ENCODE data around the gene EHMT1. TPM values are rescaled to one million over a fixed set of nuclear protein-coding genes. Genes with fewer than 3 reads are reported as not detected.

EHMT1 gene
- total RNA-seq, 1 donor = 46.3 TPM

DNA sequence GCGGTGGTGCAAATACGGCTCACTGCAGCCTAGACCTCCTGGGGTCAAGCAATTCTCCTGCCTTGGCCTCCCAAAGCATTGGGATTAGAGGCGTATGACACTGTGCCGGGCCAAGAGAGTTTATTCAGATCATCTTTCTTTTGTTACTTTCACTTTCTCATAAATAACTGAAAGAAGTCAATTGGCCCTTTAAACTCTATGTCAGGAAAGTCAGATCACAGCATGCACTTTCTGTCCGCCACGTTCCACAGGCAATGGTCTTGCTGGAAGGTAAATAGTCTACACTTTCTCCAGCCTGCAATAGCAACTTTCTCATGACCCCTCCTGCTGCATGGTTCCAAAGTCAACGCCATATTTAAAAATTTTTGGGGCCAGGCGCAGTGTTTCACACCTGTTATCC lies 19.9 kb upstream of the EHMT1 start:
- no peak overlapping the region for H3K27ac ChIP-seq (ENCODE audit: low read depth, low read length)
- H3K9me3 ChIP-seq (ENCODE audit: low read depth, low read length) = no peaks in the 10 kb centered on the region
- H2AFZ ChIP-seq (ENCODE audit: low read length) = no peak overlapping the region
- H3K27me3 ChIP-seq (ENCODE audit: insufficient read depth, low read length) = peaks cover 7% of the 10 kb centered on the region
- TF ChIP-seq, protein P1, sequence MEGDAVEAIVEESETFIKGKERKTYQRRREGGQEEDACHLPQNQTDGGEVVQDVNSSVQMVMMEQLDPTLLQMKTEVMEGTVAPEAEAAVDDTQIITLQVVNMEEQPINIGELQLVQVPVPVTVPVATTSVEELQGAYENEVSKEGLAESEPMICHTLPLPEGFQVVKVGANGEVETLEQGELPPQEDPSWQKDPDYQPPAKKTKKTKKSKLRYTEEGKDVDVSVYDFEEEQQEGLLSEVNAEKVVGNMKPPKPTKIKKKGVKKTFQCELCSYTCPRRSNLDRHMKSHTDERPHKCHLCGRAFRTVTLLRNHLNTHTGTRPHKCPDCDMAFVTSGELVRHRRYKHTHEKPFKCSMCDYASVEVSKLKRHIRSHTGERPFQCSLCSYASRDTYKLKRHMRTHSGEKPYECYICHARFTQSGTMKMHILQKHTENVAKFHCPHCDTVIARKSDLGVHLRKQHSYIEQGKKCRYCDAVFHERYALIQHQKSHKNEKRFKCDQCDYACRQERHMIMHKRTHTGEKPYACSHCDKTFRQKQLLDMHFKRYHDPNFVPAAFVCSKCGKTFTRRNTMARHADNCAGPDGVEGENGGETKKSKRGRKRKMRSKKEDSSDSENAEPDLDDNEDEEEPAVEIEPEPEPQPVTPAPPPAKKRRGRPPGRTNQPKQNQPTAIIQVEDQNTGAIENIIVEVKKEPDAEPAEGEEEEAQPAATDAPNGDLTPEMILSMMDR (IDR thresholded peaks at IDR 0.05; ENCODE audit: extremely low read depth, low read depth, low read length) = no peak
- no peaks in the 10 kb centered on the region for H4K20me1 ChIP-seq (ENCODE audit: insufficient read depth, low read length)
- H3K4me1 ChIP-seq (ENCODE audit: insufficient read depth, low read length) = no peaks in the 10 kb centered on the region
- peak overlapping the region; percentile 10 for H3K4me2 ChIP-seq (ENCODE audit: insufficient read depth, low read length)
- peak; percentile 31 for DNase-seq (ENCODE audit: insufficient read length, low spot score, missing footprints)
- H3K4me3 ChIP-seq (ENCODE audit: insufficient read depth, low read length) = no peak overlapping the region
- H3K36me3 ChIP-seq (ENCODE audit: insufficient read depth, low read length) = no peaks in the 10 kb centered on the region
- no peaks in the 10 kb centered on the region for H3K79me2 ChIP-seq (ENCODE audit: insufficient read depth, low read length)

DNA sequence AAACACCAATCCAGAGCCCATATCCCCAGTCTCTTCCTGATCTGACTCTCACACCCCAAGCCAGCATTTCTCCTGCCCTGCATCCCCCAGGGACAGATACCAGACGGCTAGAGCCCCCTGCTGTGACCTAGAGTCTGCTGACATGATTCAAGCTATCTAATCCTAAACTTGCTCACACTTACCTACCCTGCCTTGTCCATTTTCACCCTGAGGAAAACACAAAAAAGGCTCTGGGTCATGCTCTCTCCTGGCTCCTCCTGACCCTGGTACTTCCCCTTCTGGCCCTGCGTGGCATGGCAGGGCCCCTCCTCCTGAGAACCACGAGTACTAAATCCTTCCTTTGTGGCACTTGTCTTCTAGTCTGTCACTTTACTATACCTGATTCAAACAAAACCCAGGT lies 16.1 kb upstream of the EHMT1 start:
- peaks cover 9% of the 10 kb centered on the region for H3K79me2 ChIP-seq (ENCODE audit: insufficient read depth, low read length)
- H2AFZ ChIP-seq (ENCODE audit: low read length) = no peak overlapping the region
- peaks cover 7% of the 10 kb centered on the region for H4K20me1 ChIP-seq (ENCODE audit: insufficient read depth, low read length)
- peaks cover 9% of the 10 kb centered on the region for H3K4me1 ChIP-seq (ENCODE audit: insufficient read depth, low read length)
- no peak overlapping the region for H3K4me3 ChIP-seq (ENCODE audit: insufficient read depth, low read length)
- TF ChIP-seq, protein P1 (IDR thresholded peaks at IDR 0.05; ENCODE audit: extremely low read depth, low read depth, low read length) = no peak
- no peaks in the 10 kb centered on the region for H3K36me3 ChIP-seq (ENCODE audit: insufficient read depth, low read length)
- peak; percentile 54 for DNase-seq (ENCODE audit: insufficient read length, low spot score, missing footprints)
- no peaks in the 10 kb centered on the region for H3K9me3 ChIP-seq (ENCODE audit: low read depth, low read length)
- H3K4me2 ChIP-seq (ENCODE audit: insufficient read depth, low read length) = no peak overlapping the region
- no peak overlapping the region for H3K27ac ChIP-seq (ENCODE audit: low read depth, low read length)
- H3K27me3 ChIP-seq (ENCODE audit: insufficient read depth, low read length) = peaks cover 10% of the 10 kb centered on the region

DNA sequence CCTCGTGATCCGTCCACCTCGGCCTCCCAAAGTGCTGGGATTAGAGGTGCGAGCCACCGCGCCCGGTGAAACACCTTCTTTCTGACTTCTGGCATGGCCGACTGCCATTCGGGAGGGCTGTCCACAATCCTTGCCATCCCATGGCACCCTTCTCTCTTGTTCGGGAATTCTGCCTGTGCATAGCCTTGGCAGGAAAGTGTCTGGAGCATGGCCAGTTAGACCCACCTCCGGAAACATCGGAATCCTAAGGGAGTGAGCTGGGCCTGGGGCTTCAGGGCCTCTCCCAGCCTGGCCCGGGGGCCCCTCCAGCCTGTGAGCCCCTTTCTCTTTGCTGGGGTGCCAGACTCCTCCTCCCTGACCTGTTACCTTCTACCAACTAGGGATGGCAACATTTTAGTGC lies 14.9 kb upstream of the EHMT1 start:
- Histone ChIP-seq H3K79me2 (ENCODE audit: insufficient read depth, low read length) (peaks cover 9% of the 10 kb centered on the region), H3K4me2 (ENCODE audit: insufficient read depth, low read length) (no peak overlapping the region), H4K20me1 (ENCODE audit: insufficient read depth, low read length) (peaks cover 7% of the 10 kb centered on the region), H3K4me3 (ENCODE audit: insufficient read depth, low read length) (no peak overlapping the region), H2AFZ (ENCODE audit: low read length) (no peak overlapping the region), H3K4me1 (ENCODE audit: insufficient read depth, low read length) (peaks cover 9% of the 10 kb centered on the region), H3K9me3 (ENCODE audit: low read depth, low read length) (no peaks in the 10 kb centered on the region), H3K27me3 (ENCODE audit: insufficient read depth, low read length) (peaks cover 10% of the 10 kb centered on the region), H3K36me3 (ENCODE audit: insufficient read depth, low read length) (no peaks in the 10 kb centered on the region), H3K27ac (ENCODE audit: low read depth, low read length) (no peak overlapping the region)
- TF ChIP-seq, protein P1 (IDR thresholded peaks at IDR 0.05; ENCODE audit: extremely low read depth, low read depth, low read length) = no peak
- no peak for DNase-seq (ENCODE audit: insufficient read length, low spot score, missing footprints)

DNA sequence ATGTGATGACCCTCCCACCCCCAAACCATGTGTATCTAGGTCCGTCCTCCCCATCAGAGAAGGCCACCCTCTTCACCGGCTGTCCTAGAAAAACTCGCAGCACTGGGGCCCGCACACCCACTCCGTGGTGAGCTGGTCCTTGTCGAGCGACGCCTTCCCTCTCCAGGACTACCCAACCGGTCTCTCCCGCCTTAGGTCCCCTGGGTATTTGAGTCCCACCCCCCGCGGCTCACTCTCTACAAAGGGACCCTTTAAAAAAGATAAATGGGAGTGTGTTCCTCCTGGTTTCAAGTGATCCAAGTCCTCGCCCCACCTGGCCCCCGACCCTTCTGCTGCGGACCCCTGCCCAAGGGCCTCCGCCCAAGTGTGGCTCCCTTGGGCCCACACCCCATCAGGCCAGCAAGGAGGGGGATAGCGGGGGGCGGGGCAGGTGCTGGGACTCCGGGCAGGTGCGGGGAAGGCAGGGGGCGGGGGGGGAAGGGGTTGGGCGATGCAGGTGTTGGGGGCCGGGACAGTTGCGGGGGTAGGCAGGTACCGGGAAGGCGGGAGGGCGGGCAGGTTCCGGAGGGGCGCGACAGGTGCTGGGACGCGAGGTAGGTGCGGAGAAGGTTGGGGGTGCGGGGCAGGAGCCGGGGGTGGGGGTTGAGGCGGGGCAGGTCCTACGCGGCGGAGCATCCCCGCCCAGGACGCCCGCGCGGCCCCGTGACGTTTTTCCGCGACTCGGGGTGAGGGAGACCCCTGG lies 14.3 kb upstream of the EHMT1 start:
- Histone ChIP-seq H3K27me3 (ENCODE audit: insufficient read depth, low read length) (peaks cover 10% of the 10 kb centered on the region), H3K4me1 (ENCODE audit: insufficient read depth, low read length) (peaks cover 9% of the 10 kb centered on the region), H3K36me3 (ENCODE audit: insufficient read depth, low read length) (no peaks in the 10 kb centered on the region), H3K4me2 (ENCODE audit: insufficient read depth, low read length) (peak overlapping the region; percentile 39), H3K9me3 (ENCODE audit: low read depth, low read length) (no peaks in the 10 kb centered on the region), H4K20me1 (ENCODE audit: insufficient read depth, low read length) (peaks cover 7% of the 10 kb centered on the region), H2AFZ (ENCODE audit: low read length) (no peak overlapping the region), H3K4me3 (ENCODE audit: insufficient read depth, low read length) (peak overlapping the region; percentile 64), H3K27ac (ENCODE audit: low read depth, low read length) (no peak overlapping the region), H3K79me2 (ENCODE audit: insufficient read depth, low read length) (peaks cover 9% of the 10 kb centered on the region)
- TF ChIP-seq, protein P1 (IDR thresholded peaks at IDR 0.05; ENCODE audit: extremely low read depth, low read depth, low read length) = no peak
- DNase-seq (ENCODE audit: insufficient read length, low spot score, missing footprints) = peak; percentile 82
